IPS DF 19.7 (cell line): ENCODE results near the gene MINDY4B.

ENCODE experiments used
- DNase-seq: peaks from one replicate; pipeline ENCODE4 v3.0.0-alpha.2; 2013; ENCODE audit warnings: low read depth, low spot score

Gene MINDY4B

DNA sequence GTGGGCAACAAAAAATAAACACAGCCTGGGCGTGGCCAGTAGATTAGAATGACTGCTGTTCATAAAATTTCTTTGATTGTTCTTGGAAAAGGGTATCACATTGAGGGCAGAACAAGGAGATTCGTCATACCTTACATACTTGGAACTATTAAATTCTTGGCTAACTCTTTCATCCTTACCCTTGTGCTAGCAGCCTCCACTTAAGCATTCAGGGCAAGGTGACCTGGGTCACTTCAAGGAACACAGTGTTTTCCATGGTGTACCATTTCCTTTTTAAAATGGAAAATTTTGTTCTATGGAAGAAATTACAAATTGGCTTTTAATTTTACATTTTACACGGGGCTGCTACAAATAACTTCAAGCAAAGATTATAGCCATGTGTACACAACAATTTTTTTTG is 60.8 kb downstream of the MINDY4B start:
- no peak for DNase-seq

DNA sequence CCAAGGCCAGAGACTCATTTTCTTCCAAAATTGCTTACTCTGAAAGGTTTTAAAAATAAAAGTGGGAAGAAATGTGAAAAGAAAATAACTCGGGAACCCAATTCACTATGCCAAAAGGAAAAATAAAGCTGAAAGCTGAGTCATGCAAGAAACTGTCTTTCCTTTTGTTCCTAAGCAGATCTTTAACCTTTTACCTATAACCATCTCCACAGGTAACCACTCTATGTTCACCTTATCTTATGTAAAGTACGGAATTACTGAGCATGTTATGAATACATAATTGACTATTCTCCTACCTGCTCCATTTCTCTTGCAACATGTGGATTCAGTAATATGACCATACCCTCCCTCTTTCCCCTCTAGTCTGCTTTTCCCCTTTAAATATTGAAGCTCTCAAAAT is 62.0 kb downstream of the MINDY4B start:
- no peak for DNase-seq

DNA sequence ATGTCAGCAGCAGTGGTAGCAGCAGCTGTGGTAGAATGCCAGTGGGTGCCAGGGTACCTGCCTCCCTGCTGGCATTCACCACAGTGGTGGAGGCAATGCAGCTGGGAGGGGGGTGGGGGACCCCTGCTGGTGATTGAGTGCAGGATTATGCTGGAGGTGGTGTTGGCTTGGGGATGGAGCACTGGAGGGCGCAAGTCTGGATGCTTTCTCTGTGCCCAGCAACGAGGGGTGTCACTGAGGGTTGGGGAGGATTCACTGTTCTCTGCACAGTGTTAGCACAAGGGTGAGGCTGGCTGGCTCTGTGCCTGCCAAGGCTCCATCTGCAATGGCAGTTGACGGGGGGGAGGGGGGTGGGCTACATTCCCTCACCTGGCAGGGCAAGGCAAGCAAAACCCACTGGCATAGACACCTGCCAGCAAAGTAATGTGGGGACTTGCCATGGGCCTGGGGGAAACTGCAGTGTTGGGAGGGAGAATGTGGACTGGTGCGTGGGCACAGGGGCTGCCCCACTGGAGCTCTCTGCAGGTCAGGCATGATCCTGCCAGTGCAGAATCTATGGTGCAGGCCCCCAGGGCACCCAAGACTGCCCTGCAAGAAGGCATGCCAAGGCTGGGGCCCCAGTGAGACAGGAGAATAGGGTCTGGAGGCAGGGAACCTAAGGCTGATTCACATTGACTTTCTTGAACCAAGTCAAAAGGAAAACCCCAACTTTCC is 64.3 kb downstream of the MINDY4B start:
- no peak for DNase-seq

DNA sequence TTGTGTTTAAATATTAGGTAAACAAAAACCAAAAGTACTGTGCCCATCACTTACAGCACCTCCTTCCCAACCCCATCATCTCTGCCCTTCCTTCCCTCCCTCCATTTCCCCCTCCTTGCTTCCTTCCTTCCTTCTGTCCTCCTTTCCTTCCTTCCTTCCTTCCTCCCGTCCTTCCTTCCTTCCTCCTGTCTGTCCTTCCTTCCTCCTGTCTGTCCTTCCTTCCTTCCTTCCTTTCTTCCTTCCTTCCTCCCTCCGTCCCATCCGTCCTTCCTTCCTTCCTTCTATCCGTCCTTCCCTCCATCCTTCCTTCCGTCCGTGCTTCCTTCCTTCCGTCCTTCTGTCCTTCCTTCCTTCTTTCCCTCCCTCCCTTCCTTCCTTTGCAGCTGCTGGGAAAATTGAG is 74.5 kb downstream of the MINDY4B start:
- DNase-seq, result no peak

DNA sequence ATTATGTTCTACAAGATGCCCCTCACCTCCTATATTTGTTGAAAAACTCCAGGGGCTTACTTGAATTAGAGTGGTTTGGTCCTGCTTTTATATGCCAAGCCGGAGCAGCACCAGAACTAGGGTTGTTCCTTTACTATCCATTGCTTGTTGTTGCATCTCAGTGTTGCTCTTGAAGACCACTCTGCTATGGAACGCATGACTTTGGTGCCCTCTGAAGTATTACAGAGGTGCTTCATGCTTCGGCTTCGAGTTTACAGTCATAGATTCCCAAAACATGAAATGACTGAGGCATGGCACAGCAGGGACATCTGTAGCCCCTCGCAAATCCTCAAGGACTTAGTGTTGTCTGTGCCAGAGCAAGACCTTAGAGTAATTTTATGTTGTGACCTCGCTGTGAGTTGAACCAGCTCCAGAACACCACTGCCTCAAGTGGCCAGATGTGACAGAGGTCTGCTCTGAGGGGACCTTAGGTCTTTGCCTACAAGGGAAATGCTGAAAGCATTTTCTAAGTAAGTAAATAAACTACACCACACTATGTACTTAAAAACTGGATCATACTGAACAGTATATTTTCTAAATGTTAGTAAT is 75.1 kb downstream of the MINDY4B start:
- no peak for DNase-seq

DNA sequence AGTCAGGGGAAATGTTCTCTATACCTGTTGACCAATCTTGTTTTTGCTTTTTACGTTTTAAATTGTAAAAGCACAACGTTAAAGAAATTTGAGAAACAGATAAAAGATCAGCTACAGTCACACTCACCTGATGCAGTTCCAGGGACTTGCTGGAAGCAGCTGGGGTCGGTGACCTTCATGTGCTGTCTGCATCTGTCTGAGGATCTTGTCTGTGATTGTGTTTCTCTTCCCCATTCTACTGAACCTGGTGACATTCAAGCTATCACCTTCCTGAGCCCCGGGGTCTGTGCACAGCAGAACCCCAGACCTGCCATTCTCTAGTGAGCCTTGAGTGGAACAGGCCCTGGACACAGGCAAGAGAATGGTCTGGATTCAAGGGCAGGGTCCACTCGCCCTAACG is 75.8 kb downstream of the MINDY4B start:
- no peak for DNase-seq

DNA sequence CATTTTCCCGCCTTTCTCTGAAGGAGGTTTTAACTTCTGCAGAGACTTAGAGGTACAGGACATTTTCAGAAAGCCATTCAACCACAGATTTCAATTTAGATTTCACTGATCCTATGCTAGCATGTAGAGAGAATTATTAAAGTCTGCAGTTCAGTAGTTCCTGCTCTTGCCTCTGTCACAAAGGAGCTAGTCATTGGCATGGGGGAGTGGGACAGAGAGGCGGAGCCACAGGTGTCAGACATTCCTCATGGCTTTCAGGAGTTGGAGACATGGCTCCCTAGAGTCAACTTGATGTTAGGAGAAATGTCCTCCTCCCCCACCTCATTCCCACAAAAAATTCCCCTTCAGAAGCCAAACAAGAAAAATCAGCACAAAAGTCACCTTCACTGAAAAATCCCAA is 76.2 kb downstream of the MINDY4B start:
- no peak for DNase-seq

DNA sequence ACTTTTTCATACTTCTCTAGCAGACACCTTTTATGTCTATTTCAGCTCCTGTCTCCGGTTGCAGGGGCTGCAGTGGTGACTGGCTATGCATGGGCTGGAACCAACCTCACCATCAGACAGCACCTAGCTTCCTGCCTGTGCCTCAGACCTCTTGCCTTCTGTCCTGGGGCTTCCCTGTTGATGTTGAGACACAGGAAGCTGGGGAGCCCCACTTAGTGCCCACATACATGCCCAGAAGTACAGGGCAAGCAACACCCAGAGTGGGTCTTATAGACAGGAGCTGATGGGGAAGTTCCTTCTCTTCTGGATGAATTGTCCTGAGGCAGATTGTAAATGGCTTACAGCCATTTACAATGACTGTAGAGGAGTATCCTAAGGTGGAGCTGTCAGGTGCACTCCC is 77.0 kb downstream of the MINDY4B start:
- DNase-seq, result no peak

DNA sequence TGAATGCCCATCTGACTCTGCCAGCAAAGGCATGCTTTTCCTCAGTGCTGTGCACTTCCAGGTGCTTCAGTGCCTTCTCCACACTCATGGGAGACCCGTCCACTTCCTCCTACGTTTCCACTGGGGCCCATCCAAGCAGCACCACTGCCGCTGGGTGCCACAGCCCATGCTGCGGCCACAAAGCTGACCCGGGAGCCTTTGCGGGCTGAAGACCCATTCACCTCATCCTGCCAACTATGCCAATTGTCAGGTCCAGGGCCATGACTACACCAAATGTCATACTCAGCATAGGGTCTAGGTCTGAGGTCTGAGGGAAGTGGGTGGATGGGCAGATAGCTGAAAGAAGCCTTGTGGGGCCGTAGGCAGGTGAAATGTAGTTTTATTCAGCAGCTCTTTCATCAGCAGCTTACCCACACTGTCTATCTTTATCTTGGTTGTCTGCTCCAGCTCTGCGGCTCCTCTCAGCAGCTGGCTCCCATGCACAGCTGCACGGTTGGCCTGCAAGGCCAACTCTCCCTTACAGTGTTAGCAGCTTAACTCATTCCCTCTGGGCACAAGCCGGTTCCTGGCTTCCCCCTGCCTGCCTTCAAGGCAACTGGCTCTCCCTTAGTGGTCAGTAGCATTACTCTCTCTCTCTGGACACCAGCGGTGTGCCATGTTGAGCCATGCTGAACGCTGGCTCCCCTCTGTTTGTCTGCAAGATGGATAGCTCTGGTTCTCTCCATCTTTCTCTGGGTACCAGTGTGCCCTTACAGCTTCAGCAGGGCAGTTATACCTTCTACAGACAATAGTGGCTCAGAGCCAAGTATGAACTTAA is 78.6 kb downstream of the MINDY4B start:
- no peak for DNase-seq

DNA sequence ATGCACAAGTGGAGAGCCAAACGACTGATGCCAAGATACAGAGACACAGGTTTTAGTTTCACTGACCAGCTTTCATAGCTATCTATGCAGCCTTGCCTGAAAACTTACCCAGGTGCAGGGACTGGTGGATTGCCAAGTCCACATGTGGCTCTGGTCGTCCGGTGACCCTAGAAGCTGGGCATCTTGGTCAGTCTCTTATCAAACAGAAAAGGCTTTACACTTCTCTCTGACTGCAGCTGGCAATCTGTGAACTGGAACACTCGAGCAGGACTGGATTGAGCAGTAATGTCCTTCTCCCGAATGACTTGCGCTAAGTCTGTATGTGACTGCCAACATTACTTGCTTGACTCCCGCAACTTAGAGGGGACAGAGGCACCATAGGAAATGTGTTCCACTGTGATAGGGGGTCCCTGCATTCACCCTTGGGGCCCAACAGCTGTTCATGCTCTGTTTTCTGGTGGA is 79.3 kb downstream of the MINDY4B start:
- DNase-seq, result no peak

DNA sequence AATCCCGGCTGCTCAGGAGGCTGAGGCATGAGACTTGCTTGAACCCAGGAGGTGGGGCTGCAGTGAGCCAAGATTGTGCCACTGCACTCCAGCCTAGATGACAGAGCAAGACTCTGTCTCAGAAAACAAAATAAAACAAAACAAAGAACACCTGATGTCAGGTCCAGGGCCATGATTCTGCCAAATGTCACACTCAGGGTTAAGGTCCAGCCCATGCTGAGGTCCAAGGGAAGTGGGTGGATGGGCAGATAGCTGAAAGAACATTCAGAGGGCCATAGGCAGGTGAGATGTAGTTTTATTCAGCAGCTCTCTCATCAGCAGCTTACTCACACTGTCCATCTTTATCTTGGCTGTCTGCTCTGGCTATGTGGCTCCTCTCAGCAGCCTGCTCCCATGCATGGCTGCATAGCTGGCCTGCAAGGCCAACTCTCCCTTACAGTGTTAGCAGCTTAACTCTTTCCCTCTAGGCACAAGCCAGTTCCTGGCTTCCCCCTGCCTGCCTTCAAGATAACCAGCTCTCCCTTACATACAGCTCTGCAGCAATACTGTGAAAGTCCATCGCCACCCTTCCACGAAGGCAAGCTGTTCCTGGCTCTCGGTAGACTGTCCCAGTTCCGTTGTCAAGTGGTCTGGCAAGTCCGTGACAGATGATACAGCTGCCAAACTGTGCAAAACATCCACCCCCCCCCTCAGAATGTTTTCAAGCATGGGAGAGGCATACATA is 79.9 kb downstream of the MINDY4B start:
- DNase-seq, result no peak

DNA sequence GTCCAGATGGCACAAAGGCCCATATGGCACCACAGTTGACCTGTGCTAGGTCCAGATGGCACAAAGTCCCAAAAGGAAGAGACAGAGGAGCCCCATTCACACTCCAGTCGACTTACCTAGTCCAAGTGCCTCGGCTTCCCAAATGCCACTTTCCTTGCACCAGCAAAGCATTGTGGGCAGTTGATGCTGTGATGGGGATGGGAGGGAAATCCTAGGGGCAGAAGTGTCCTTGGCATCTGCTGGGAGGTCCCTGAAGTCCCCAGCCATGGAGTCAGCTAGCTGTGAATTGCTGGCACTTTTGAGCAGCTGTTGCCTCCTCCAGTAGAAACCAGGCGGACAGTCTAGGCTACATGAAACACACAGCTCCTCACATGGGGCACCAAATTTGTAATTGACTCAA is 82.0 kb downstream of the MINDY4B start:
- DNase-seq, result no peak

DNA sequence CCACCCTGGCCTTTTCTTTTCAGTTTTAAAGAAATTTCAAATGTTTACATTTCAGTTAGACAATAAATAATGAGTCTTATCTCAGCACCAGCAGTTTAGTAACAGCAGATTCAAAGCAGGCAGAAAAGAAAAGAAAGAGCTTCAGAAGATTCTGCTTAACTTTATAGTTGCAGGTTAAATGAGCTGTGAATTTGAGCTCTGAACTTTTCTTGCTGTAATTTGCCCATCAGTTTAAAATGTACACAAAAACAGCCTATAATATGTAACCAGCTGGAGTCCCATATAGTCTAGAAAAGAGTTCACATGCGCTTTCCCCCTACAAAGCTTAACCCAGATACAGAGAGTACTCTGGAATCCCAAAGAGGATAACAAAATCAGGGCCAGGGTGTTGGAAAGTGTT is 82.6 kb downstream of the MINDY4B start:
- no peak for DNase-seq
